ENCODE data around the gene FURIN. TPM values are rescaled to one million over a fixed set of nuclear protein-coding genes. Genes with fewer than 3 reads are reported as not detected.

FURIN gene
- total RNA-seq, 1 experiment from 2014 or later = 68.9 TPM

GRCh38 chr15:90859234-90860131 lies 8.9 kb upstream of the FURIN start:
- peak; percentile 78 for DNase-seq
- H3K27me3 ChIP-seq (ENCODE audit: control insufficient read depth, insufficient read depth, low read length) = no peaks in the 10 kb centered on the region

GRCh38 chr15:90860450-90860849 lies 7.9 kb upstream of the FURIN start:
- H3K4me3 ChIP-seq (ENCODE audit: insufficient read depth, low read depth, low read length) = no peak overlapping the region
- DNase-seq = no peak
- H3K27me3 ChIP-seq (ENCODE audit: control insufficient read depth, insufficient read depth, low read length) = no peaks in the 10 kb centered on the region
- H3K36me3 ChIP-seq (replicated peaks; ENCODE audit: control insufficient read depth, insufficient read depth, low read length) = no peaks in the 10 kb centered on the region

More at GRCh38 chr15:90859234-90860131, 8.9 kb upstream of the FURIN start:
- H3K4me3 ChIP-seq (ENCODE audit: insufficient read depth, low read depth, low read length) = no peak overlapping the region
- no peaks in the 10 kb centered on the region for H3K36me3 ChIP-seq (replicated peaks; ENCODE audit: control insufficient read depth, insufficient read depth, low read length)

GRCh38 chr15:90860942-90861675 lies 7.3 kb upstream of the FURIN start:
- Histone ChIP-seq H3K36me3 (replicated peaks; ENCODE audit: control insufficient read depth, insufficient read depth, low read length) (no peaks in the 10 kb centered on the region), H3K4me3 (ENCODE audit: insufficient read depth, low read depth, low read length) (no peak overlapping the region), H3K27me3 (ENCODE audit: control insufficient read depth, insufficient read depth, low read length) (no peaks in the 10 kb centered on the region)
- DNase-seq = no peak

DNA sequence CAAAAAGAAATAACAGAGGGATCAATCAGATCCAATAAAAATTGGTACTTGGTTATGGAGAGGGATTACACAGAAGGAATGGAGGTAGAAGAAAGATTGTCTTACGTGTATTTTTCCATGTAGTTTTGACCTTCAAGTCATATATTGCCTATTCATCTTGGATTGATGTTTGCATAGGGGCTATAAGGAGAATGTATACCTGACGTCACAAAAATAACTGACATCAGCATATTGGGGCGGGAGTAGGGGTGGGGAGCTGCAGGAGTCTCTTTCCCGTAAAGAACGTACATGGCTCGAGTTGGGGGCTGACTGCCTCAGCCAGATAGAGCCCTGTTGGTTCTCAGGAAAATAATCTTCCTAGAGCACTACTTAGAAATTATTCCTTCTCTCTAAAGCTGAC lies 5.9 kb upstream of the FURIN start:
- Histone ChIP-seq H3K4me3 (ENCODE audit: insufficient read depth, low read depth, low read length) (no peak overlapping the region), H3K36me3 (replicated peaks; ENCODE audit: control insufficient read depth, insufficient read depth, low read length) (no peaks in the 10 kb centered on the region), H3K27me3 (ENCODE audit: control insufficient read depth, insufficient read depth, low read length) (no peaks in the 10 kb centered on the region)
- no peak for DNase-seq

- Histone ChIP-seq H3K36me3 (replicated peaks; ENCODE audit: control insufficient read depth, insufficient read depth, low read length) (no peaks in the 10 kb centered on the region), H3K27me3 (ENCODE audit: control insufficient read depth, insufficient read depth, low read length) (no peaks in the 10 kb centered on the region), H3K4me3 (ENCODE audit: insufficient read depth, low read depth, low read length) (no peak overlapping the region)
- DNase-seq = no peak
Observed at GRCh38 chr15:90862964-90863778, 5.2 kb upstream of the FURIN start.

GRCh38 chr15:90863987-90864386 lies 4.4 kb upstream of the FURIN start:
- Histone ChIP-seq H3K4me3 (ENCODE audit: insufficient read depth, low read depth, low read length) (no peak overlapping the region), H3K36me3 (replicated peaks; ENCODE audit: control insufficient read depth, insufficient read depth, low read length) (no peaks in the 10 kb centered on the region), H3K27me3 (ENCODE audit: control insufficient read depth, insufficient read depth, low read length) (no peaks in the 10 kb centered on the region)
- no peak for DNase-seq

GRCh38 chr15:90864507-90864906 lies 3.9 kb upstream of the FURIN start:
- DNase-seq = peak; percentile 56
- no peaks in the 10 kb centered on the region for H3K27me3 ChIP-seq (ENCODE audit: control insufficient read depth, insufficient read depth, low read length)
- no peak overlapping the region for H3K4me3 ChIP-seq (ENCODE audit: insufficient read depth, low read depth, low read length)
- no peaks in the 10 kb centered on the region for H3K36me3 ChIP-seq (replicated peaks; ENCODE audit: control insufficient read depth, insufficient read depth, low read length)

- H3K36me3 ChIP-seq (replicated peaks; ENCODE audit: control insufficient read depth, insufficient read depth, low read length) = no peaks in the 10 kb centered on the region
- DNase-seq = no peak
- no peak overlapping the region for H3K4me3 ChIP-seq (ENCODE audit: insufficient read depth, low read depth, low read length)
- no peaks in the 10 kb centered on the region for H3K27me3 ChIP-seq (ENCODE audit: control insufficient read depth, insufficient read depth, low read length)
Observed at GRCh38 chr15:90865702-90866101, 2.7 kb upstream of the FURIN start.

DNA sequence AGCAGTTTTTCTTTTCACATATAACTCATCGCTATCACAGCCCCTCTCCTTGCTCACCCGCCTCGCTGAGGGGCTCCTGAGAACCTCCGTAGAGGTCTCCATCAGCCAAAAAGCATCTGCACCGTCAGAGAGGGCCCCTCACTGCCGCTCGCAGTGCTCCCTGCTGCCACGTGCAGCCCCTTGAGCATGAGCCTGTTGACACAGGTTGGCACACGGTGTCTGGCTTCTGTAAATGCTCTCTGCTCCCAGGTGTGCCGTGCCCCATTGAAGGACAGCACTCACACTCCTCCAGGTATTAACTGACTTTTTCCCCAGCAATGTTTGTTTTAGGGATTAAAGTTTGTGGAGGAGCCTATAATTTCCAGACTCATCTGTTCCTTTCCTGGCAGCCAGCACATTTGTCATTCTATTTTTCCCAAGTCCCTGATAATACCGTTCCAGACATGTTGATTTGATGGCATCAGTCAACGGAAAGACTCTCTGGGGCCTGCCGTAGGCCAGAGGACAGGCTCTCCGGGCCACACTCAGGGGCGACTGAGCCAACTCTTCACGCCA lies 2.1 kb upstream of the FURIN start:
- DNase-seq = no peak
- H3K4me3 ChIP-seq (ENCODE audit: insufficient read depth, low read depth, low read length) = no peak overlapping the region
- H3K36me3 ChIP-seq (replicated peaks; ENCODE audit: control insufficient read depth, insufficient read depth, low read length) = no peaks in the 10 kb centered on the region
- no peaks in the 10 kb centered on the region for H3K27me3 ChIP-seq (ENCODE audit: control insufficient read depth, insufficient read depth, low read length)

DNA sequence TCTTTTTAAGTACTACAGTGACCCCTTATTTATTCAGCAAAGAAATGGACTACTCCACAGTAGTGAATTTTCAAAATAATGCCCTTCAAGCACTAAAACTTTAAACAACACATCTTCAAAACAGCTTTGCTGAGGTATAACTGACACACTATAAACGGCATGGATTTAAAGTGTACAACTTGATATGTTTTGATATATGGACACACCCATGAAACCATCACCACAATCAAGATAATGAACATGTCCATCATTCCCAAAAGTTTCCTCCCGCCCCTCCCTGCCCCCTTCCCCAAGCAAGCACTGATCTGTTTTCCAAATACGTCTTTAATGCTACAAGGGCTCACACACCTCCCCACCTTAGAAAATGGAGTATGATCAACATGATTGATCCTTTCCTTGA lies 1.6 kb upstream of the FURIN start:
- no peaks in the 10 kb centered on the region for H3K27me3 ChIP-seq (ENCODE audit: control insufficient read depth, insufficient read depth, low read length)
- DNase-seq = no peak
- no peaks in the 10 kb centered on the region for H3K36me3 ChIP-seq (replicated peaks; ENCODE audit: control insufficient read depth, insufficient read depth, low read length)
- H3K4me3 ChIP-seq (ENCODE audit: insufficient read depth, low read depth, low read length) = no peak overlapping the region

DNA sequence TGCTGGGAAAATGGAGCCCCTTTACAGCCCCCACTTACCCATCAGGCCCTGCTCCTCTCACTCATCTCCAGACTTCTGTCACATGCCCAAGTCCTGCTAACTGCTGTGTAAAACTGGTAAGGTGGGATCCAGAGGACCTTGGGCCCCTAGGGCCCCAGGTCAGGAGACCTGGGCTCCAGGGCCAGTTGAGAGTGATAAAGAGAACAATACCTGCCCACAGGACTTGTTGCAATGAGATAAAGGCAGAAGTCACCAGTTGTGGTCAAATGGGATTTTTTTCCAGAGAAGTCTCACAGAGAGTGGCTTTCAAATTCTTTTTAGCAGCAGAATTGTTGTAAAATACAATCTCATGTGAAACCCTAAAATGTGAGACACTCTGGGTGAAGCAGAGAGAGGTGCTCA lies 753 bp downstream of the FURIN start:
- Histone ChIP-seq H3K27me3 (ENCODE audit: control insufficient read depth, insufficient read depth, low read length) (no peaks in the 10 kb centered on the region), H3K4me3 (ENCODE audit: insufficient read depth, low read depth, low read length) (no peak overlapping the region), H3K36me3 (replicated peaks; ENCODE audit: control insufficient read depth, insufficient read depth, low read length) (no peaks in the 10 kb centered on the region)
- no peak for DNase-seq

- H3K27me3 ChIP-seq (ENCODE audit: control insufficient read depth, insufficient read depth, low read length) = no peaks in the 10 kb centered on the region
- peak; percentile 70 for DNase-seq
- H3K36me3 ChIP-seq (replicated peaks; ENCODE audit: control insufficient read depth, insufficient read depth, low read length) = no peaks in the 10 kb centered on the region
- H3K4me3 ChIP-seq (ENCODE audit: insufficient read depth, low read depth, low read length) = no peak overlapping the region
Observed at GRCh38 chr15:90869601-90870353, 1.4 kb downstream of the FURIN start.

- no peak for DNase-seq
- Histone ChIP-seq H3K36me3 (replicated peaks; ENCODE audit: control insufficient read depth, insufficient read depth, low read length) (no peaks in the 10 kb centered on the region), H3K27me3 (ENCODE audit: control insufficient read depth, insufficient read depth, low read length) (no peaks in the 10 kb centered on the region), H3K4me3 (ENCODE audit: insufficient read depth, low read depth, low read length) (peak overlapping the region; percentile 65)
Observed at GRCh38 chr15:90870354-90871138, 2.2 kb downstream of the FURIN start.

Data from H7 (cell line).